GM18505 (cell line): Measurements from ENCODE around the gene ULK4.
"Not testable (repeated sequence)": the region's sequence is repeated elsewhere in the genome, so short reads cannot be mapped to it uniquely, and the experiment has no call there.

Experiments used
- ATAC-seq: cut with Tn5 transposase; IDR thresholded peaks from one replicate; pipeline ENCODE4 v1.9.1; 2021; ENCODE audit not compliant: unreplicated experiment
- POLR2A ChIP-seq: IDR thresholded peaks from 4 replicates; pipeline ENCODE4 v1.6.1; 2011; ENCODE audit warnings: borderline replicate concordance; ENCODE audit not compliant: insufficient read depth, insufficient read length; ENCODE audit errors: extremely low read depth

ULK4 gene

GRCh38 chr3:41693799-41694198 lies 268.1 kb downstream of the ULK4 start:
- ATAC-seq = no peak
- no peak for TF ChIP-seq POLR2A

- no peak for ATAC-seq
- TF ChIP-seq POLR2A = no peak
Observed at GRCh38 chr3:41690766-41691563, 270.9 kb downstream of the ULK4 start.

GRCh38 chr3:41688595-41689380 lies 273.1 kb downstream of the ULK4 start:
- no peak for TF ChIP-seq POLR2A
- ATAC-seq = no peak

DNA sequence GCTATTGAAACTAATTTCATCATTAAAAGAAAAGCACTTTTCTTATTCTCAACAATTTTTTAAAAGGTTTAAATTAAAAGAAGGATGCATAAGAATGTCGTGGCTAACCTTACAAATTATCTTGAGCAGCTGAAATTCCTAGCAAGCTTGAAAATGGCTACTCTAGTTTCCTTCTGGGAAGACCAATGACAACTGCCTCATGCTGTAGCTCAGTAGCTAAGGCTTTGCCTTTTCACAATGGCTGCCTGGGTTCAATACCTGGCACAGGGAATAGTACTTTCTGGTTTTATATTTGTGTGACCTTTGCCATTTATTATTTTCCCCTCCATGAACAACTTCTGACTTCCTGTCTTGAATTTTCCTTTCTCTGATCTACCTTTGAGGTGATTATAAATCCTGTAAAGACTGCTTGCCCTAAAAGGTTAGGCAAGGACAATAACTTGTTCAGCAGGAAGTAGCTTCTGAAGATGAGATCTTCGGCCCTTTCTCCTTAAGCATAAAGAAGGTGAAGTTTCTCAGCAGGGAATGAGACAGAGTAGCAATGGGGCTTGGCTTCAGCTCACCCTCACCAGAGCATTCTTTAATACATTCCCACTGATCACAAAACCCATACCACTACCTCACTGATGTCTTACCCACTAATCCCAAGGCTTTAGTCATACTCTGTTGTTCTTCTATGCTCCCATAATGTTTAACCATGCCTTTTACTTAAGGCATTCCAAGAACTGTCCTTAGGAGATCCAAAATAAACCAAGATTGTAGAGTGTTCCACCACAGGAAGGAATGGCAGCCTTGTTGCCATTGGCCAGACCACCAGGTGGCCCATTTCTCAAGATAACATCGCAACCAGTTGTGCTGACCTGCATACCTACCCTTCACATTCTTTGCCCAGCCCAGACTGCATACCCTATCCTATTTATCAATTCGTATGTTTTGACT lies 276.8 kb downstream of the ULK4 start:
- no peak for TF ChIP-seq POLR2A
- no peak for ATAC-seq

- TF ChIP-seq POLR2A = no peak
Observed at GRCh38 chr3:41683666-41684350, 278.1 kb downstream of the ULK4 start.

GRCh38 chr3:41682996-41683395 lies 278.9 kb downstream of the ULK4 start:
- no peak for ATAC-seq

More at GRCh38 chr3:41683666-41684350, 278.1 kb downstream of the ULK4 start:
- no peak for ATAC-seq

DNA sequence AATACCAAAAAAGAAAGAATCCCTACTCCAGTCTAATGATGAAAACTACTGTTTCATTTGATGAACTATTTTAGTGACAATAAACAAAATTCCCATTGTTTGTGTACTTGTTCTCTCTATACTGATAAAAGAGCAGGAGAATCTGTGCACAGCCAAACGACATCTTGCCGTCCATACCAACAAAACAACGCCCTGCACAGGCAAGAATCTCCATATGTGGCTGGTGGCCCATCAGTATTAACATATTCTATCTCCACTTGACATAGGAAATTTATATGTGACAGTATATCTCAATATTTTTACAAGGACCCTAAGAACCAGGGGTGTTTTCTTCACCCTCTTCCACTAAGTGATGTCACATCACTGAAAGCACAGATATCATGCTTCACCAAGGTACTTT lies 279.5 kb downstream of the ULK4 start:
- TF ChIP-seq POLR2A = no peak
- no peak for ATAC-seq

More at GRCh38 chr3:41682996-41683395, 278.9 kb downstream of the ULK4 start:
- no peak for TF ChIP-seq POLR2A

- no peak for TF ChIP-seq POLR2A
- ATAC-seq = no peak
Observed at GRCh38 chr3:41681479-41681878, 280.4 kb downstream of the ULK4 start.

- TF ChIP-seq POLR2A = no peak
- no peak for ATAC-seq
Observed at GRCh38 chr3:41679374-41679773, 282.5 kb downstream of the ULK4 start.

DNA sequence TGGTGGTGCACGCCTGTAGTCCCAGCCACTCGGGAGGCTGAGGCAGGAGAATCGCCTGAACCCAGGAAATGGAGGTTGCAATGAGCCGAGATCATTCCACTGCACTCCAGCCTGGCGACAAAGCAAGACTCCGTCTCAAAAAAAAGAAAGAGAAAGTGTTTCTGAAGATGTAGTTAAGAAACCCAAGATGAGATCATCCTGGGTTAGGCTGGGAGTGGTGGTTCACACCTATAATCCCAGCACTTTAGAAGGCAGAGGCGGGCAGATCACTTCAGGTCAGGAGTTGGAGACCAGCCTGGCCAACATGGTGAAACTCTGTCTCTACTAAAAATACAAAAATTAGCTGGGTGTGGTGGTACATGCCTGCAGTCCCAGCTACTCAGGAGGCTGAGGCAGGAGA lies 286.8 kb downstream of the ULK4 start:
- not testable (repeated sequence) for ATAC-seq

- no peak for ATAC-seq
- no peak for TF ChIP-seq POLR2A
Observed at GRCh38 chr3:41674449-41674848, 287.5 kb downstream of the ULK4 start.

- no peak for TF ChIP-seq POLR2A
- ATAC-seq = no peak
Observed at GRCh38 chr3:41673650-41674049, 288.3 kb downstream of the ULK4 start.
